Neural cell (in vitro differentiated cells): ENCODE results near the gene DLD. TPM values are rescaled to one million over a fixed set of nuclear protein-coding genes. Genes with fewer than 3 reads are reported as not detected.

Experiments used
- H2AFZ ChIP-seq: fragments of 200-600, 300-800 bp; sonication (generic), shearing (Covaris generic); 2 replicates; pipeline ENCODE4 v1.6.0; 2014; ENCODE audit warnings: low read depth, mild to moderate bottlenecking, antibody characterized with exemption, low read length, moderate library complexity
- H3F3A ChIP-seq: fragments of 200-600 bp; shearing (Covaris generic); 2 replicates; pipeline ENCODE4 v1.6.1; 2016; ENCODE audit warnings: mild to moderate bottlenecking, moderate library complexity, mixed read lengths, antibody characterized with exemption, low read length; ENCODE audit not compliant: insufficient read depth, poor library complexity, severe bottlenecking
- H3K27ac ChIP-seq: fragments of 200-600, 300-800 bp; sonication (generic), shearing (Covaris generic); 2 replicates; pipeline ENCODE4 v1.5.1; 2014; ENCODE audit warnings: mild to moderate bottlenecking, low read length, moderate library complexity
- H3K27me3 ChIP-seq: fragments of 300-800, 200-600 bp; sonication (generic), shearing (Covaris generic); 2 replicates; pipeline ENCODE4 v1.6.0; 2014; ENCODE audit warnings: mild to moderate bottlenecking, low read depth, low read length, moderate library complexity; ENCODE audit not compliant: insufficient read depth
- H3K36me3 ChIP-seq: fragments of 300-800, 200-600 bp; sonication (generic), shearing (Covaris generic); 2 replicates; pipeline ENCODE4 v1.5.1; 2014; ENCODE audit warnings: mild to moderate bottlenecking, antibody characterized with exemption, low read length, moderate library complexity; ENCODE audit not compliant: insufficient read depth
- H3K4me2 ChIP-seq: fragments of 300-800, 200-600 bp; sonication (generic), shearing (Covaris generic); 2 replicates; pipeline ENCODE4 v1.6.0; 2014; ENCODE audit warnings: mild to moderate bottlenecking, low read length
- H3K4me3 ChIP-seq: fragments of 300-800, 200-600 bp; sonication (generic), shearing (Covaris generic); 2 replicates; pipeline ENCODE4 v1.5.1; 2014; ENCODE audit warnings: mild to moderate bottlenecking, low read length, moderate library complexity
- H3K79me2 ChIP-seq: fragments of 200-600 bp; shearing (Covaris generic); replicated peaks from 2 replicates; pipeline ENCODE4 v1.6.0; 2014; ENCODE audit warnings: mild to moderate bottlenecking, low read length, moderate library complexity; ENCODE audit not compliant: insufficient read depth
- H3K9ac ChIP-seq: fragments of 300-800, 200-600 bp; sonication (generic), shearing (Covaris generic); 2 replicates; pipeline ENCODE4 v1.6.1; 2016; ENCODE audit warnings: mild to moderate bottlenecking, low read length, mixed read lengths
- H3K9me2 ChIP-seq: fragments of 200-600 bp; shearing (Covaris generic); 2 replicates; pipeline ENCODE4 v1.6.1; 2016; ENCODE audit warnings: mild to moderate bottlenecking, low read length, mixed read lengths; ENCODE audit not compliant: insufficient read depth
- H3K9me3 ChIP-seq: fragments of 200-600, 300-800 bp; sonication (generic), shearing (Covaris generic); 2 replicates; pipeline ENCODE4 v1.6.1; 2016; ENCODE audit warnings: mild to moderate bottlenecking, mixed run types, low read length, moderate library complexity, mixed read lengths
- H4K20me1 ChIP-seq: fragments of 200-600 bp; shearing (Covaris generic); 2 replicates; pipeline ENCODE4 v1.6.1; 2016; ENCODE audit warnings: mild to moderate bottlenecking, mixed run types; ENCODE audit not compliant: insufficient read depth
- CTCF ChIP-seq: fragments of 450-650 bp; IDR thresholded peaks from 2 replicates; pipeline ENCODE4 v1.5.1; 2014; ENCODE audit warnings: antibody characterized with exemption, mild to moderate bottlenecking, moderate library complexity; ENCODE audit not compliant: poor library complexity, severe bottlenecking
- EP300 ChIP-seq: fragments of 450-650 bp; conservative IDR thresholded peaks from 2 replicates; pipeline ENCODE4 v1.6.1; 2014; ENCODE audit warnings: antibody characterized with exemption, mild to moderate bottlenecking, moderate library complexity; ENCODE audit not compliant: poor library complexity, severe bottlenecking
- EZH2 ChIP-seq: fragments of 200-600, 300-800 bp; shearing (Covaris generic), sonication (generic); IDR thresholded peaks from 2 replicates; pipeline ENCODE4 v1.6.1; 2014; ENCODE audit warnings: antibody characterized with exemption, low read length, borderline replicate concordance, mild to moderate bottlenecking; ENCODE audit not compliant: insufficient read depth, poor library complexity, severe bottlenecking
- MXI1 ChIP-seq: fragments of 450-650 bp; conservative IDR thresholded peaks from 2 replicates; pipeline ENCODE4 v1.6.1; 2014; ENCODE audit warnings: antibody characterized with exemption, mild to moderate bottlenecking; ENCODE audit not compliant: poor library complexity, severe bottlenecking
- POLR2AphosphoS5 ChIP-seq: IDR thresholded peaks from 2 replicates; pipeline ENCODE4 v1.6.1; 2012
- RAD21 ChIP-seq: fragments of 450-650 bp; conservative IDR thresholded peaks from 2 replicates; pipeline ENCODE4 v1.6.1; 2014; ENCODE audit warnings: antibody characterized with exemption, mild to moderate bottlenecking, moderate library complexity
- REST ChIP-seq: IDR thresholded peaks from 2 replicates; pipeline ENCODE4 v1.6.1; 2012; ENCODE audit warnings: borderline replicate concordance
- SMC3 ChIP-seq: fragments of 450-650 bp; conservative IDR thresholded peaks from 2 replicates; pipeline ENCODE4 v1.6.1; 2014; ENCODE audit warnings: antibody characterized with exemption, mild to moderate bottlenecking, moderate library complexity; ENCODE audit not compliant: poor library complexity
- TAF1 ChIP-seq: IDR thresholded peaks from 2 replicates; pipeline ENCODE4 v1.6.1; 2012; ENCODE audit warnings: low read depth
- polyA plus RNA-seq: library from polyadenylated mRNA; depleted of rRNA; stranded (reverse); fragments of >200 nt; gene quantifications from 2 replicates; pipeline ENCODE4 v1.2.3, GENCODE V29; 2014

DLD gene
- polyA plus RNA-seq, 1 donor from 2014 or later, result 214 TPM

- H3K4me3 ChIP-seq, result no peak overlapping the region
- H3K27me3 ChIP-seq, result no peaks in the 10 kb centered on the region
- H4K20me1 ChIP-seq, result no peaks in the 10 kb centered on the region
- no peaks in the 10 kb centered on the region for H3F3A ChIP-seq
- no peak overlapping the region for H3K9ac ChIP-seq
- H3K9me2 ChIP-seq, result no peaks in the 10 kb centered on the region
- no peak overlapping the region for H2AFZ ChIP-seq
- H3K79me2 ChIP-seq, result no peaks in the 10 kb centered on the region
- H3K27ac ChIP-seq, result no peak overlapping the region
- no peak for TF ChIP-seq RAD21
- TF ChIP-seq EP300, result no peak
- TF ChIP-seq CTCF, result no peak
- no peak for TF ChIP-seq TAF1
- TF ChIP-seq SMC3, result no peak
- no peak for TF ChIP-seq EZH2
- H3K9me3 ChIP-seq, result no peaks in the 10 kb centered on the region
- H3K4me2 ChIP-seq, result no peak overlapping the region
- H3K36me3 ChIP-seq, result peaks cover 6% of the 10 kb centered on the region
Measured at GRCh38 chr7:107943018-107943417, 52.0 kb downstream of the DLD start.

GRCh38 chr7:107944411-107945169, 53.6 kb downstream of the DLD start:
- Histone ChIP-seq H3K4me2 (no peak overlapping the region), H3K36me3 (no peaks in the 10 kb centered on the region), H3K79me2 (no peaks in the 10 kb centered on the region), H3F3A (no peaks in the 10 kb centered on the region), H3K27ac (no peak overlapping the region), H4K20me1 (no peaks in the 10 kb centered on the region), H3K4me3 (no peak overlapping the region), H3K9ac (no peak overlapping the region), H3K9me2 (no peaks in the 10 kb centered on the region), H3K27me3 (no peaks in the 10 kb centered on the region), H3K9me3 (no peaks in the 10 kb centered on the region), H2AFZ (no peak overlapping the region)
- TF ChIP-seq MXI1 (no peak), POLR2AphosphoS5 (no peak), RAD21 (no peak), EZH2 (no peak), REST (no peak), EP300 (no peak), TAF1 (no peak), SMC3 (no peak), CTCF (no peak)
